ENCODE data around the gene MGAT4A.

DNA sequence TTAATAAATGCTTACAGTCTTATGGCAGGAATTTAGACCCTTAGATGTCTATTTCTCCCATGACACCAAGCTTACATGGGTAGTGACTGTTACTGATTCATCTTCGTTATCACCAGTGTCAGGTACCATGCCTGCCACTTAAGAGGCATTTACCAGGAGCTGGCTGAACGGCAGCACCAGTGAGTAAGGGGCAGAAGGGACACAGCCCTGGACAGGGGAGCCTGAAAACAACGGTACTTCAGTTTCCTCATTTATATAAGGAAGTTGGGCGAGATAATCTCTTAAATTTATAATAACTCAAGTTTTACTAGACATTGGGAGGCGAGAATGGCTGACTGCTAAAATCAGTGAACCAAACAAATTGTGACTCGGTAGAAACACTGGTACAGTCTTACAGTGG lies 123.8 kb downstream of the MGAT4A start:
- TF ChIP-seq, protein P1, sequence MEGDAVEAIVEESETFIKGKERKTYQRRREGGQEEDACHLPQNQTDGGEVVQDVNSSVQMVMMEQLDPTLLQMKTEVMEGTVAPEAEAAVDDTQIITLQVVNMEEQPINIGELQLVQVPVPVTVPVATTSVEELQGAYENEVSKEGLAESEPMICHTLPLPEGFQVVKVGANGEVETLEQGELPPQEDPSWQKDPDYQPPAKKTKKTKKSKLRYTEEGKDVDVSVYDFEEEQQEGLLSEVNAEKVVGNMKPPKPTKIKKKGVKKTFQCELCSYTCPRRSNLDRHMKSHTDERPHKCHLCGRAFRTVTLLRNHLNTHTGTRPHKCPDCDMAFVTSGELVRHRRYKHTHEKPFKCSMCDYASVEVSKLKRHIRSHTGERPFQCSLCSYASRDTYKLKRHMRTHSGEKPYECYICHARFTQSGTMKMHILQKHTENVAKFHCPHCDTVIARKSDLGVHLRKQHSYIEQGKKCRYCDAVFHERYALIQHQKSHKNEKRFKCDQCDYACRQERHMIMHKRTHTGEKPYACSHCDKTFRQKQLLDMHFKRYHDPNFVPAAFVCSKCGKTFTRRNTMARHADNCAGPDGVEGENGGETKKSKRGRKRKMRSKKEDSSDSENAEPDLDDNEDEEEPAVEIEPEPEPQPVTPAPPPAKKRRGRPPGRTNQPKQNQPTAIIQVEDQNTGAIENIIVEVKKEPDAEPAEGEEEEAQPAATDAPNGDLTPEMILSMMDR (IDR thresholded peaks at IDR 0.05): no peak
- no peak for TF ChIP-seq EZH2 (IDR thresholded peaks at IDR 0.05; ENCODE audit: borderline replicate concordance, insufficient read depth, low read depth, low read length, poor library complexity, severe bottlenecking)
